OCI-LY1 (cell line): ENCODE measurements around the gene KLHL6.

ENCODE experiments used
- H2AFZ ChIP-seq: fragments of 200-600 bp; sonication (generic), shearing (Covaris generic); 2 replicates; pipeline ENCODE4 v1.6.0; 2014; ENCODE audit warnings: antibody characterized with exemption, mild to moderate bottlenecking, low read length
- H3F3A ChIP-seq: fragments of 200-600 bp; sonication (generic), shearing (Covaris generic); 2 replicates; pipeline ENCODE4 v1.6.0; 2014; ENCODE audit warnings: mild to moderate bottlenecking, antibody characterized with exemption, low read length, moderate library complexity; ENCODE audit not compliant: insufficient read depth
- H3K27ac ChIP-seq: fragments of 200-600 bp; sonication (generic); 2 replicates; pipeline ENCODE4 v1.5.1; 2014; ENCODE audit warnings: low read length, mixed run types, mild to moderate bottlenecking, low read depth; ENCODE audit not compliant: poor library complexity, severe bottlenecking
- H3K27me3 ChIP-seq: fragments of 200-600 bp; sonication (generic); 2 replicates; pipeline ENCODE4 v1.6.0; 2014; ENCODE audit warnings: antibody characterized with exemption, mild to moderate bottlenecking, low read length, moderate library complexity; ENCODE audit not compliant: insufficient read depth
- H3K36me3 ChIP-seq: fragments of 200-600 bp; sonication (generic); 2 replicates; pipeline ENCODE4 v1.6.1; 2014; ENCODE audit warnings: mild to moderate bottlenecking, antibody characterized with exemption, low read length, moderate library complexity, mixed read lengths; ENCODE audit not compliant: insufficient read depth
- H3K4me1 ChIP-seq: fragments of 200-600 bp; sonication (generic); 2 replicates; pipeline ENCODE4 v1.5.1; 2014; ENCODE audit warnings: mild to moderate bottlenecking, low read length, moderate library complexity; ENCODE audit not compliant: insufficient read depth, severe bottlenecking
- H3K4me2 ChIP-seq: fragments of 200-600 bp; sonication (generic), shearing (Covaris generic); 2 replicates; pipeline ENCODE4 v1.6.1; 2014; ENCODE audit warnings: low read length
- H3K4me3 ChIP-seq: fragments of 200-600 bp; sonication (generic); 2 replicates; pipeline ENCODE4 v1.5.1; 2014; ENCODE audit warnings: low read length, low read depth, mild to moderate bottlenecking, mixed read lengths; ENCODE audit not compliant: poor library complexity, severe bottlenecking
- H3K79me2 ChIP-seq: fragments of 200-600 bp; shearing (Covaris generic); 2 replicates; pipeline ENCODE4 v1.6.1; 2016; ENCODE audit warnings: mixed run types, low read length, mixed read lengths; ENCODE audit not compliant: insufficient read depth
- H3K9ac ChIP-seq: fragments of 200-600 bp; sonication (generic), shearing (Covaris generic); 2 replicates; pipeline ENCODE4 v1.6.1; 2014; ENCODE audit warnings: mild to moderate bottlenecking, low read length, mixed read lengths
- H3K9me2 ChIP-seq: fragments of 200-600 bp; sonication (generic), shearing (Covaris generic); 2 replicates; pipeline ENCODE4 v1.6.1; 2014; ENCODE audit warnings: low read depth, mild to moderate bottlenecking, low read length, mixed read lengths
- H3K9me3 ChIP-seq: fragments of 200-600 bp; shearing (Covaris generic); 2 replicates; pipeline ENCODE4 v1.6.1; 2014; ENCODE audit warnings: low read length, mixed read lengths
- H4K20me1 ChIP-seq: fragments of 200-600 bp; sonication (generic), shearing (Covaris generic); 2 replicates; pipeline ENCODE4 v1.6.0; 2016; ENCODE audit warnings: mild to moderate bottlenecking, low read length; ENCODE audit not compliant: insufficient read depth
- EZH2 ChIP-seq: fragments of 200-600 bp; sonication (generic), shearing (Covaris generic); IDR thresholded peaks from 2 replicates; pipeline ENCODE4 v1.8.0; 2017; ENCODE audit warnings: borderline replicate concordance, mixed run types, mild to moderate bottlenecking, antibody characterized with exemption, low read length, moderate library complexity, mixed read lengths
- TF ChIP-seq, protein P1 (sequence below): fragments of 200-600 bp; sonication (generic), shearing (Covaris generic); IDR thresholded peaks from 2 replicates; pipeline ENCODE4 v1.5.1; 2017; ENCODE audit warnings: mild to moderate bottlenecking, antibody characterized with exemption, low read length, moderate library complexity, mixed read lengths

The KLHL6 gene

DNA sequence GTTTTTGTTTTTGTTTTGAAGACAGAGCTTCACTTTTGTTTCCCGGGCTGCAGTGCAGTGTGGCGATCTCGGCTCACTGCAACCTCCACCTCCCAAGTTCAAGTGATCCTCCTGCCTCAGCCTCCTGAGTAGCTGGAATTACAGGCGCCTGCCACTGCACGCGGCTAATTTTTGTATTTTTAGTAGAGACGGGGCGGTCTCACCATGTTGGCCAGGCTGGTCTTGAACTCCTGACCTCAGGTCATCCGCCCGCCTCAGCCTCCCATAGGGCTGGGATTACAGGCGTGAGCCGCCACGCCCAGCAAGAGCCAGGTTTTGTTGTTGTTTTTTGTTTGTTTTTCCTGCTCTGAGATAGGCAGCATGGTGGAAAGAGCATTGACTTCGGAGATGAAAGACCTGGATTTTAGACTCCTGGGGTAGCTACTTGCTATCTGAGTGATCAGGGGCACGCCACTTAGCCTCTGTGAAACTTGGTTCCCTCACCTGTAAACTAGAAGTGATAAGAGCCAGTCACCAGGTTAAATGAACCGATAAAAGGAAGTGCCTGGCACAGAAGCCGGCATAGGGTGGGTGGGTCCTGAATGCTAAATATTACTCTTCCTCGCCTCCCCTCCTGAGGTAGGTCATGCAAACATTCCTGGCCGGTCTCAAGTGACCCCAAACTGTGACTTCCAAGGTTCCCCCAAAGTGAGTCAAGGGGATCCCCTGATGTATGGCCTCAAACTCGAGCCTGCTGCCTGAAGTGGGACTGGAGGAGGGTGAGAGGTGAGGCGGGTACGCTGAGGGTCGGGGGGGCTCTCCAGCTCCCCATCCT is 64.2 kb downstream of the KLHL6 start:
- H3K4me1 ChIP-seq: peaks cover 31% of the 10 kb centered on the region
- no peaks in the 10 kb centered on the region for H3K9me3 ChIP-seq
- H3K4me2 ChIP-seq: no peak overlapping the region
- H2AFZ ChIP-seq: no peak overlapping the region
- no peaks in the 10 kb centered on the region for H3K79me2 ChIP-seq
- H3K9ac ChIP-seq: no peak overlapping the region
- no peak overlapping the region for H3K4me3 ChIP-seq
- peaks cover 87% of the 10 kb centered on the region for H3K36me3 ChIP-seq
- H3K27ac ChIP-seq: no peak overlapping the region
- no peaks in the 10 kb centered on the region for H3K9me2 ChIP-seq
- no peak for TF ChIP-seq EZH2
- TF ChIP-seq, protein P1, sequence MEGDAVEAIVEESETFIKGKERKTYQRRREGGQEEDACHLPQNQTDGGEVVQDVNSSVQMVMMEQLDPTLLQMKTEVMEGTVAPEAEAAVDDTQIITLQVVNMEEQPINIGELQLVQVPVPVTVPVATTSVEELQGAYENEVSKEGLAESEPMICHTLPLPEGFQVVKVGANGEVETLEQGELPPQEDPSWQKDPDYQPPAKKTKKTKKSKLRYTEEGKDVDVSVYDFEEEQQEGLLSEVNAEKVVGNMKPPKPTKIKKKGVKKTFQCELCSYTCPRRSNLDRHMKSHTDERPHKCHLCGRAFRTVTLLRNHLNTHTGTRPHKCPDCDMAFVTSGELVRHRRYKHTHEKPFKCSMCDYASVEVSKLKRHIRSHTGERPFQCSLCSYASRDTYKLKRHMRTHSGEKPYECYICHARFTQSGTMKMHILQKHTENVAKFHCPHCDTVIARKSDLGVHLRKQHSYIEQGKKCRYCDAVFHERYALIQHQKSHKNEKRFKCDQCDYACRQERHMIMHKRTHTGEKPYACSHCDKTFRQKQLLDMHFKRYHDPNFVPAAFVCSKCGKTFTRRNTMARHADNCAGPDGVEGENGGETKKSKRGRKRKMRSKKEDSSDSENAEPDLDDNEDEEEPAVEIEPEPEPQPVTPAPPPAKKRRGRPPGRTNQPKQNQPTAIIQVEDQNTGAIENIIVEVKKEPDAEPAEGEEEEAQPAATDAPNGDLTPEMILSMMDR: no peak
- no peaks in the 10 kb centered on the region for H3K27me3 ChIP-seq
- no peaks in the 10 kb centered on the region for H4K20me1 ChIP-seq
- no peaks in the 10 kb centered on the region; the same call in 1 of the 2 replicates for H3F3A ChIP-seq

DNA sequence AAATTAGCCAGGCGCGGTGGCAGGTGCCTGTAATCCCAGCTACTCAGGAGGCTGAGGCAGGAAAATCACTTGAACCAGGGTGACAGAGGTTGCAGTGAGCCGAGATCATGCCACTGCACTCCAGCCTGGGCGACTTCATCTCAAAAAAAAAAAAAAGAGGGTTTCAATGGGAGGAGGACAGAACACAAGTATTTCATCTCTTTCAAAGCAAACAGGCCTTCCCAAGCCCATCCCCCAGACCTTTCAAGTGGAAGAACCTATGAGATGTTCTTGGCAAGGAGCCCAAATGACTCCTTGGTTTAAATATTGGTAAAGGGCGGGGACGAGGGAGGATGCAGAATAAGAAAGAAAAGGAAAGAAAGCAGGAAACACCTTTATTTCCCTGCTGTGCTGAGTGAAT is 64.9 kb downstream of the KLHL6 start:
- no peak overlapping the region for H3K4me3 ChIP-seq
- no peaks in the 10 kb centered on the region for H3K9me3 ChIP-seq
- TF ChIP-seq EZH2: no peak
- TF ChIP-seq, protein P1: no peak
- H3K4me1 ChIP-seq: peaks cover 37% of the 10 kb centered on the region
- no peak overlapping the region for H3K4me2 ChIP-seq
- H3K9me2 ChIP-seq: no peaks in the 10 kb centered on the region
- no peaks in the 10 kb centered on the region for H4K20me1 ChIP-seq
- no peaks in the 10 kb centered on the region for H3K27me3 ChIP-seq
- no peak overlapping the region for H2AFZ ChIP-seq
- H3K27ac ChIP-seq: peak overlapping the region; percentile 42
- no peak overlapping the region for H3K9ac ChIP-seq
- no peaks in the 10 kb centered on the region for H3K79me2 ChIP-seq
- peaks cover 82% of the 10 kb centered on the region for H3K36me3 ChIP-seq
- no peaks in the 10 kb centered on the region; the same call in 1 of the 2 replicates for H3F3A ChIP-seq

DNA sequence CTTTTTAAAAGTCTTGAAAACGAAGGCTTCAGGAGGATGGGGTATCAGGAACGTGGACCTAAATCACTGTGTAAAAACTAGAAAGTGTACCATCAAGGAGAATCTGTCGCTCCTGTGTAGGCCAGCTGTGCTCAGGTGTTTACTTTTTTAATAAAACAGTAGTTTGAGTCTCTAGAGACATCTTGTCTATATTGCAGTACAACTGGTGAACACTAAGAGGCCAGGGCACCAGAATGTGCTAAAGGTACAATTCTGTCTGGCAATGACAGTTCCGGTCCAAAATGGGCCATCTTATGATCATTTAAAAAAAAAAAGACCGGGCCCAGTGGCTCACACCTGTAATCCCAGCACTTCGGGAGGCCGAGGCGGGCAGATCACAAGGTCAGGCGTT is 65.3 kb downstream of the KLHL6 start:
- H3K4me2 ChIP-seq: no peak overlapping the region
- no peak overlapping the region for H2AFZ ChIP-seq
- H3K79me2 ChIP-seq: no peaks in the 10 kb centered on the region
- no peaks in the 10 kb centered on the region for H3F3A ChIP-seq
- no peaks in the 10 kb centered on the region for H4K20me1 ChIP-seq
- no peaks in the 10 kb centered on the region for H3K9me2 ChIP-seq
- no peaks in the 10 kb centered on the region for H3K9me3 ChIP-seq
- no peak overlapping the region for H3K9ac ChIP-seq
- no peak overlapping the region for H3K4me3 ChIP-seq
- H3K4me1 ChIP-seq: peaks cover 42% of the 10 kb centered on the region
- peak overlapping the region; percentile 42 for H3K27ac ChIP-seq
- TF ChIP-seq, protein P1: peak; percentile 9; the same call in 1 of the 2 replicates
- no peak for TF ChIP-seq EZH2
- H3K27me3 ChIP-seq: no peaks in the 10 kb centered on the region
- H3K36me3 ChIP-seq: peaks cover 77% of the 10 kb centered on the region
